Measurements from ENCODE around the gene PLCD1. TPM values are rescaled to one million over a fixed set of nuclear protein-coding genes. Genes with fewer than 3 reads are reported as not detected.

Gene PLCD1
- total and polyA plus RNA-seq, 8 donors = 7.5 to 15.6 (median 10.1) TPM

GRCh38 chr3:38019658-38020341, 9.6 kb downstream of the PLCD1 start:
- peak in 3 of 4 donors; percentile 13 to 43 (median 33) for ATAC-seq
- Histone ChIP-seq H3K4me3 (no peak overlapping the region), H3K9me3 (no peaks in the 10 kb centered on the region), H3K4me1 (peaks cover 0 to 8% (median 0%) of the 10 kb centered on the region in 3 donors), H3K36me3 (peaks cover 0 to 10% (median 0%) of the 10 kb centered on the region in 3 donors), H3K27me3 (no peaks in the 10 kb centered on the region), H3K27ac (peak overlapping the region in 1 of 4 donors; percentile 25)
- TF ChIP-seq, protein P1, sequence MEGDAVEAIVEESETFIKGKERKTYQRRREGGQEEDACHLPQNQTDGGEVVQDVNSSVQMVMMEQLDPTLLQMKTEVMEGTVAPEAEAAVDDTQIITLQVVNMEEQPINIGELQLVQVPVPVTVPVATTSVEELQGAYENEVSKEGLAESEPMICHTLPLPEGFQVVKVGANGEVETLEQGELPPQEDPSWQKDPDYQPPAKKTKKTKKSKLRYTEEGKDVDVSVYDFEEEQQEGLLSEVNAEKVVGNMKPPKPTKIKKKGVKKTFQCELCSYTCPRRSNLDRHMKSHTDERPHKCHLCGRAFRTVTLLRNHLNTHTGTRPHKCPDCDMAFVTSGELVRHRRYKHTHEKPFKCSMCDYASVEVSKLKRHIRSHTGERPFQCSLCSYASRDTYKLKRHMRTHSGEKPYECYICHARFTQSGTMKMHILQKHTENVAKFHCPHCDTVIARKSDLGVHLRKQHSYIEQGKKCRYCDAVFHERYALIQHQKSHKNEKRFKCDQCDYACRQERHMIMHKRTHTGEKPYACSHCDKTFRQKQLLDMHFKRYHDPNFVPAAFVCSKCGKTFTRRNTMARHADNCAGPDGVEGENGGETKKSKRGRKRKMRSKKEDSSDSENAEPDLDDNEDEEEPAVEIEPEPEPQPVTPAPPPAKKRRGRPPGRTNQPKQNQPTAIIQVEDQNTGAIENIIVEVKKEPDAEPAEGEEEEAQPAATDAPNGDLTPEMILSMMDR (IDR thresholded peaks at IDR 0.05) = no peak
- DNase-seq = peak in 5 of 6 donors; percentile 68 to 84 (median 73)
- WGBS, 2 donors = 56 to 66% methylated on average over 10 of the region's 10 CpGs
- intact Hi-C loops (cut with DNase I) = no loop called here
- FAIRE-seq = no peak

GRCh38 chr3:38018296-38019266, 10.9 kb downstream of the PLCD1 start:
- Histone ChIP-seq H3K27me3 (no peaks in the 10 kb centered on the region), H3K9me3 (no peaks in the 10 kb centered on the region), H3K27ac (no peak overlapping the region), H3K4me1 (peaks cover 0 to 8% (median 0%) of the 10 kb centered on the region in 3 donors), H3K36me3 (peaks cover 0 to 10% (median 0%) of the 10 kb centered on the region in 3 donors), H3K4me3 (no peak overlapping the region)
- TF ChIP-seq, protein P1 (IDR thresholded peaks at IDR 0.05) = no peak
- FAIRE-seq = no peak
- intact Hi-C loops (cut with DNase I) = no loop called here
- ATAC-seq = no peak
- WGBS, 2 donors = 91 to 92% methylated on average over 13 of the region's 13 CpGs
- no peak for DNase-seq

DNA sequence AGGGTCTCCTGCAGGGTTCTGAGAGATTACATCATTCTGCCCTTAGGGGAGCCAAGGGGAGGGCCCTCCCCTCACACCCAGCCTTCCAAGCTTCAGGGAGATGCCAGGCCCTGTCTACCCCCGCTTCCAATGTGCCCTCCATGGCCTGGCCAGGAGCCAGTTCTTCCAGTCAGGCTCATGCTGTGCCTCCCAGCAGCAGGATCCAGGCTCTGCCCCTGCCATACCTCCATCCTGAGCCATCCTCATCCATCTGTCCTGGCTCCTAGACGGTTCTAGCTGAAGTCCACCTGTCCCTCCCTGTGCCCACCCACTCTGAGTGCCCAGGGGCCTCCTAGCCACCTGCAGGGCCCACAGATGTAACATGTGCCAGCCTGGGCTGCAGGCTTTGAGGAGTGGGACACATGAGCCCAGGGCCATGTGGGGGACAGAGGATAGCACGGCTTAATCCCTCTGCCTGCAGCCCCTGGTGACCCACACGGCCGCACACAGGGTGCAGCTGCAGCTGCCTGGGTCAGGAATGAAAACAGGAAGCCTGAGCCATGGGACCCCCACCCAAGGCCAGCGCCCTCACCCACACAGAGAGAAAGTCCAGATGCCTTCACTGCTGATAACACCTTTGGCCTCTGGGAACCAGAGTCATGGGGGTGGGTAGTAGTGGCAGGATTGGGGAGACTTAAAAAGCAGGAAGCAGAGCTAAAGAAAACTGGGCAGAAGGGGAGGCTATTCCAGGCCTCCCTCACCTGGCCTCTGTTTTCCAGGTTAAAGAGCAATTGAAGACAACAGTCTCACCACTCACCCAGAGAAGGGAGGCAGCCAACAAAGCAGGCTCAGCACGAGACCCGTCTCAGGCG, 11.8 kb downstream of the PLCD1 start:
- peaks cover 0 to 10% (median 0%) of the 10 kb centered on the region in 3 donors for H3K36me3 ChIP-seq
- intact Hi-C loops (cut with DNase I) = no loop called here
- DNase-seq (no peak), ATAC-seq (no peak), FAIRE-seq (no peak)
- H3K9me3 ChIP-seq = no peaks in the 10 kb centered on the region
- H3K27ac ChIP-seq = no peak overlapping the region
- TF ChIP-seq, protein P1 (IDR thresholded peaks at IDR 0.05) = no peak
- H3K4me3 ChIP-seq = no peak overlapping the region
- WGBS, 2 donors = 91 to 93% methylated on average over 9 of the region's 9 CpGs
- H3K27me3 ChIP-seq = no peaks in the 10 kb centered on the region
- peaks cover 0 to 8% (median 0%) of the 10 kb centered on the region in 3 donors for H3K4me1 ChIP-seq

DNA sequence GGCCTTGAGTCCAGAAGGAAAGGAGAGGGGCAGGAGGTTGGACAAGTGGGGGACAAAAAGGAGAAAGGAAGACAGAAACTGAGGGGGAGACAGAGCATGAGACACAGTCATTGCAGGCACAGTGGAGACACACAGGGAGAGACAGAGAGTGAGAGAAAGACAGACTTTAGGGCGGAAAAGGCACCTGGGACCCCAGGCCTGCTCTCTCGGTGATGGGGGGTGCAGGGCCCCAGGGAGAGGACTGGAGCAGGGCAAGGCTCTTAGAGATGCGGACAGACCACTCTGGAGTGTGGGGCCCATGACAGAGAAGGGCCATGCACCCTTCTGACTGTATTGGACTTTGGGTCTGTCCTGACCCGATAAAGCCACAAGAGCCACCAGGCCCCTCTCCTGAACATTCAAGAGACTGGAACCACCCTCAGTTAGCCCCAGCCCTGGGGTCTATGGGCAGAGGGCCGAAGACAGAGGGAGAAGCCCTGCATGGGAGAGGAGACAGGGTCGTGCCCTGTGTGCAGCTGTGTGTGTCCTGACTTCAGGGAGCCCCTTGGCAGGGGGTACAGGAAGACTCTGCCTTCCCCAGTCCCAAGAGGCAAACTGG, 12.5 kb downstream of the PLCD1 start:
- DNase-seq = peak in 1 of 6 donors; percentile 45
- Histone ChIP-seq H3K9me3 (no peaks in the 10 kb centered on the region), H3K36me3 (peaks cover 0 to 10% (median 0%) of the 10 kb centered on the region in 3 donors), H3K27ac (no peak overlapping the region), H3K27me3 (no peaks in the 10 kb centered on the region), H3K4me3 (no peak overlapping the region), H3K4me1 (peaks cover 0 to 8% (median 0%) of the 10 kb centered on the region in 3 donors)
- no peak for ATAC-seq
- TF ChIP-seq, protein P1 (IDR thresholded peaks at IDR 0.05) = no peak
- 80 to 82% methylated on average over 6 of the region's 6 CpGs for WGBS, 2 donors
- intact Hi-C loops (cut with DNase I) = no loop called here
- FAIRE-seq = no peak
